Measurements from ENCODE around the gene MAP1A.
"Not testable (repeated sequence)": the region's sequence is repeated elsewhere in the genome, so short reads cannot be mapped to it uniquely, and the experiment has no call there.

Gene MAP1A

DNA sequence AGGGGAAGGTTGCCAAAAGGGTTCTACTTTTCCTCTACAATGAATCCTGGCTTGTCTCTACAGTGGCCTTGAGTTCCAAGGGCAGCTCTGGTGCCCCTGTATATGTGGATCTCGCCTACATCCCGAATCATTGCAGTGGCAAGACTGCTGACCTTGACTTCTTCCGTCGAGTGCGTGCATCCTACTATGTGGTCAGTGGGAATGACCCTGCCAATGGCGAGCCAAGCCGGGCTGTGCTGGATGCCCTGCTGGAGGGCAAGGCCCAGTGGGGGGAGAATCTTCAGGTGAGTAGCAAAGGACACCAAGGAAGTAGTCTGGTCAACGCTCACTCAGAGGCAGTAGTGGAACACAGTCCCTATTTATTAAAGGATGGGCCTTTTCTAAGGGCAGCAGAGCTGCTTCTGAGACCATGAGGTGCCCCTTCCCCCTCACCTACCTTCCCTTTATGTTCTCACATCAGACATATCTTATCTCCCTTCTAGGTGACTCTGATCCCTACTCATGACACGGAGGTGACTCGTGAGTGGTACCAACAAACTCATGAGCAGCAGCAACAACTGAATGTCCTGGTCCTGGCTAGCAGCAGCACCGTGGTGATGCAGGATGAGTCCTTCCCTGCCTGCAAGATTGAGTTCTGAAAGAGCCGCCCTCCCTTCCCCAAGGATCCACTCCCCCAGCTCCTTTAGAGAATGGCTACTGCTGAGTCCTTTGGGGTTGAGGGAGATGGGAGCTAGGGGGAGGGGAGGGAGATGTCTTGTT, 12.4 kb downstream of the MAP1A start:
- DNase-seq (ENCODE audit: low read depth in 2 of 2) = no peak

DNA sequence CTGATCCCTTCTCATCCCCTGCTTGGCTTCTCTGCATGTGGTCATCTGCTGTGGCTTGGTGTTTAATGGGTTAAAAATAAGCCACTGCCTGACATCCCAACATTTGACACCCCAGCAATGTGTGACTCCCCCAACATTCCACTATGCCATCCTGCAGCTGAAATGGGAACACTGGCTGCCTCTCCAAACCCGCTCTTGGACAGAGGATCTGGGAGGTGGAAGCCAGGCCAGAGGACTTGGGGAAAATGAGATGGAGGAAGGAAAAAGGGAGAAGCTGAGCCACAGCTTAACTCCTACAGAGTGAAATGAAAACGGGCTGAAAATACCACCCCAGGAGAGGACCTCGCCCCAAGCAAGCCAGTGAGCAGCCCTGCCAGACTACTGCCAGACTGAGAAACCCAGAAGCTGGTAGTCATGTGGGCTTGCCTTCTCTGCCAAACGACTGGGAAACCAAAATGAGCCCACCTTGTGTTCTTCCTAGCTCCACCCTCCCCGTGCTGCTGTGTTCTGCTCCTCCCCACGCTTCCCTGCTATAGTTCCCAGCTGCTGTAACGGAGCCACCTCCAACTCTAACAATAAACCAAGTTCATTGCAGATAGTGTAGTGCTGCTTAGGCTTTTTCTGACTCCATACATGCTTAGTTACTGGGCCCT, 13.7 kb downstream of the MAP1A start:
- DNase-seq (ENCODE audit: low read depth in 2 of 2) = no peak

- not testable (repeated sequence) for DNase-seq (ENCODE audit: low read depth in 2 of 2)
Measured at GRCh38 chr15:43532826-43533225, 15.4 kb downstream of the MAP1A start.

DNA sequence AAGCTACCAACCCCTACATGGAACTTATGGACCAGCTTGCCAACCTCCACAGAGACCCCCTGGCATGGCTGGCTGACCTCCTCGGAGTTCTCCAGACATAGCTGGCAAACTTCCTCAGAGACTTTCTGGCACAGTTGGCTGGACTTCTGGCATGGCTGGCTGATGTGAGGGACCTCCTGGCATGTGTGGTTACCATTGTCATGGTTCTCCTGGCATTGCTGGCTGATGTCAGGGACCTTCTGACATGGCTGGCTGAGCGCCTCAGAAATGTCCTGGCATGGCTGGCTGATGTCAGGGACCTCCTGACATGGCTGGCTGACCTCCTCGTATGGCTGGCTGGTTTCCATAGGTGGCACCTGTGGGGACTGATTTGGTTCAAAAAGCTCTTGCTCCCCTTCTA, 17.5 kb downstream of the MAP1A start:
- DNase-seq (ENCODE audit: low read depth in 2 of 2) = no peak

GRCh38 chr15:43538091-43538490, 20.7 kb downstream of the MAP1A start:
- no peak for DNase-seq (ENCODE audit: low read depth in 2 of 2)

DNA sequence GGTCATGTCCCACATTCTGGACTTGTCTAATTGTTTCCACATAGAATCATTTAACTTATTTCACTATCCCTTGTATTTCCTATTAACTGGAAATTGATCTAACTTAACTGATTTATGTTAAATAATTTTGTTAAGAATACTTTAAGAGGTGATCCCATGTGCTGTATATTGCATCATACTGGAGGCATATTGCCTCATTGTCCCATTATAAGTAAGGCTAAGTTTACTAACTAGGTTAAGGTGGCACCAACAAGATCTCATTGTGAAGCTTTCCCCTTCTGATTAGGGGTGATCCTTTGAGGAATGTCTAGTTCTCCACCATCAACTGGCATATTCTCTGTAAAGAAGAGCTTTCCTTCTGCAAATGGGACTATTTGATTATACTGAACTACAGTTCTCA, 24.4 kb downstream of the MAP1A start:
- no peak for DNase-seq (ENCODE audit: low read depth in 2 of 2)

GRCh38 chr15:43544266-43544665, 26.9 kb downstream of the MAP1A start:
- DNase-seq (ENCODE audit: low read depth in 2 of 2) = no peak

DNA sequence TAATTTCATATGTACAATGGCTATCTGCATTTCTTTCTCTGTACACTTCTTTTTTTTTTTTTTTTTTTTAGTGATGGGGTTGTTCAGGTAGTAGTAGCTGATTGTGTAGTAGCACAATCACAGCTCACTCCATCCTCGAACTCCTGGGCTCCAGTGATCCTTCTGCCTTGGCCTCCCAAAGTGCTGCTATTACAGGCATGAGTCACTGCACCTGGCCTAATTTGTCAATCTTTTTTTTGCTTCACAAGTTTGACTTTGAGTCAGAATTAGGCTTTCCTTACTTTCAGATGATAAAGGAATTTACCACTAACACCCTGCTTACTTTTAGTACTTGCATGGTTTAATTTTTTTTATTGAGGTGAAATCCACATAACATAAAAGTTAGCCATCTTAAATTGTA, 28.0 kb downstream of the MAP1A start:
- DNase-seq (ENCODE audit: low read depth in 2 of 2) = no peak

GRCh38 chr15:43547539-43547938, 30.1 kb downstream of the MAP1A start:
- DNase-seq (ENCODE audit: low read depth in 2 of 2) = no peak

DNA sequence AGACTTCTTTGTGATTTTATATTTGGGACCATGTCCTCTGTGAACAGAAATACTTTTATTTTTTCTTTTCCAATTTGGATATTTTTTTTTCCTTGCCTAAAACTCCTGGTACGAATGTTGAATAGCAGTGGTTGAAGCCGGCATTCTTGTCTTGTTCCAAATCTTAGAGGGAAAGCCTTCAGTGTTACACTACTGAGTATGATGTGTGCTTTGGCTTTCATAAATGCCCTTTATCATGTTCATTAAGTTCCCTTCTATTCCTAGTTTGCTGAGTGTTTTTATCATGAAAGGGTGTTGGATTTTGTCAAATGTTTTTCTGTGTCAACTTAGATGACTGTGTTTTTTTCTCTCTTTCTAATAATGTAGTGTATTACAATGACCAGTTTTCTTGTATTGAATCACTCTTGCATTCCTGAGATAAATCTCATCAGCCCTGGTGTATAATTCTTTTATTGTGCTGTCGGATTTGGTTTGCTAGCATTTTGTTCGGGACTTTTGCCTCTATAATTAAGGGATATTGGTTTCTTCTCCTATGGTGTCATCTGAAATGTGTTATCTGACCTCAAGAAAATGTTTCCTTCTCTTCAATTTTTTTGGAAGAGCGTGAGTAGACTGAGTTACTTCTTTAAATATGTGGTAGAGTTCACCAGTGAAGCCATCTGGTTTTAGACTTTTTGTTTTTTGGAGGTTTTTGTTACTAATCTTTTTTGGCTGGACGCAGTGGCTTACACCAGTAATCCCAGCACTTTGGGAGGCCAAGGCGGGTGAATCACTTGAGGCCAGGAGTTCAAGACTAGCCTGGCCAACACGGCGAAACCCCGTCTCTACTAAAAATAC, 33.3 kb downstream of the MAP1A start:
- DNase-seq (ENCODE audit: low read depth in 2 of 2) = no peak

- no peak for DNase-seq (ENCODE audit: low read depth in 2 of 2)
Measured at GRCh38 chr15:43552256-43552655, 34.8 kb downstream of the MAP1A start.

DNA sequence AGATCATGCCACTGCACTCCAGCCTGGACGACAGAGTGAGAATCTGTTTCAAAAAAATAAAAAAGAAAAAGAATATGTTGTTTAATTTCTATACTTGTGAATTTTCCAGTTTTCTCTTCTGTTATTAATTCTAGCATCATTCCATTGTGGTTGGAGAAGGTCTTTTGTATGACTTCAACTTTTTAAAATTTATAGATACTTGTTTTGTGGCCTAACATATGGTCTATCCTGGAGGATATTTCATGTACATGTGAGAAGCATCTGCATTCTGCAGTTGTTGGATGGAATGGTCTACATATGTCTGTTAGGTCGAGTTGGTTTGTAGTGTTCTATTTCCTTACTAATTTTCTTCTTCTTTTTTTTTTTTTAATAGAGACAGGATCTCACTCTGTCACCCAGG, 35.6 kb downstream of the MAP1A start:
- DNase-seq (ENCODE audit: low read depth in 2 of 2) = no peak

DNA sequence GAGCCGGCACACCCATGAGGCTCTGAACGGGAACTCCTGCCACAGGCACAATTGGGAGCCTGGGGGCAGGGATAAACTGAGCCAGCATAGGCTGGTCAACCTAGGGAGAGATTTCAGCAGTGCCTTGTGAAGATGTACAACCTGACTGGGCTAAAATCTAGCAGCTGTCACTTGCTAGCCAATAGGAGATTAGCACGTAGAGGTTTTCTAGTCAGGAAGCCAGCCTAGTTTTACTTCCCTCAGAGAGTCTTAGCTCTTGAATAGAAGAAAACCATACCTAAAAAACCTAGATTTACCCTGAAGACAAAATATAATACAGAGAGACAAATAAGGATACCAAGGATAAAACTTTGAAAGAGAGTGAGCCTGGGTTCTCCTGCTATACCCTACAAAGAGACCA, 45.3 kb downstream of the MAP1A start:
- DNase-seq (ENCODE audit: low read depth in 2 of 2) = not testable (repeated sequence)

DNA sequence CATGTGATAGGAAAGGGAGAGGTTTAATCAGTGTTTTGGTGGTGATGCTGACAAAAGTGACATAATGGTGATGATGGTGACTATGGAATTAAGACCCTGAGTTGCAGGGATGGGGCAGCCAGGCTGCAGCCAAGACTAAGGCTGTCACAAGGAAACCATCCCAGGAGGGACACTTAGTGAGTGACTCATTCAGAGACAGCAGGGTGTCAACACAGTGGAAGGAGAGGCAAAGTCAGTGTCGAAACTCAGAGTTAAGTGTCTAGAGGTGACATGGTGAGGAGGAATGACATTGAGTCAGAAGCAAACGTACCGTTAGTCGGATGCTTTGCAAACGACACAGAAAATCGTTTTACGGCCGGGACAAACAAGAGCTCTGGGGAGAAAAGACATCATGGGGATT, 46.4 kb downstream of the MAP1A start:
- not testable (repeated sequence) for DNase-seq (ENCODE audit: low read depth in 2 of 2)

- DNase-seq (ENCODE audit: low read depth in 2 of 2) = not testable (repeated sequence)
Measured at GRCh38 chr15:43566615-43567014, 49.2 kb downstream of the MAP1A start.

DNA sequence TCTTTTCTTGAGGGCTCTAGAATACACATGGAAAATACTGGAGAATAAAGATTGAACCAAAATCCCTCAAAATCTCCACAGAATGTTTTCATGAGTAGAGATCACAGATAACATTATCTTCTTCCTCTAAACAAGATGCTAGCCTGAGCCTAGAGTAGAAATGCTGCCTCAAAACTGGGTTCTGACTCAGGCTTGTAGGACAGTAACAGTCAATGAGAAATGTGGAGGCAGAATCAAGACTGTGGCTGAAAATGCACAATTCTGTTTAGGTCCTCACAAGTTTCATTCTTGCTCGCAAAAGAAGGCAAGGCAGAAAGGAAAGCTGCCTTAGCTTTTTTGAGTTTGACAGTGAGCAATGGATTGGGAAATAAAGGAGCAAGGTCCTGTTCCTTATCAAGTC, 57.2 kb downstream of the MAP1A start:
- not testable (repeated sequence) for DNase-seq (ENCODE audit: low read depth in 2 of 2)

Data from stimulated activated CD8-positive, alpha-beta memory T cell treated with anti-CD3 and anti-CD28 coated beads, Interleukin-15, amount 100 ng/mL, for 4 hours (primary cell).